A549 (cell line): ENCODE data around the gene SHH. TPM values are rescaled to one million over a fixed set of nuclear protein-coding genes. Genes with fewer than 3 reads are reported as not detected.

Source experiments
- ATAC-seq, 2 experiments: fragments of 200-7000 bp in 1 of 2; fragments of >200 bp in 1 of 2; cut with Nextera tagmentation in 1 of 2; cut with Tn5 transposase in 1 of 2; 3 replicates each; pipeline versions ENCODE4 v1.8.0 to v1.9.1; 2018 to 2020; ENCODE audit warnings: mild to moderate bottlenecking in 1 of 2, moderate library complexity in 1 of 2
- CTCF ChIA-PET: fragments of 300-600 bp; sonication (Branson Sonifier 250); formaldehyde crosslinking; extraction: SDS; loops from one replicate; lab custom pipeline; 2021; ENCODE audit warnings: antibody characterized with exemption, inconsistent platforms; lab: Yijun Ruan, JAX
- POLR2A ChIA-PET: fragments of 350-600 bp; formaldehyde crosslinking; extraction: SDS; loops from one replicate; lab custom pipeline; 2021; ENCODE audit warnings: antibody characterized with exemption, inconsistent platforms; lab: Yijun Ruan, JAX
- DNase-seq, 2 experiments: peaks; one replicate each; pipeline versions ENCODE4 v3.0.0 to v3.0.0-alpha.2; 2011 to 2016; ENCODE audit warnings: low read depth in 1 of 2, low spot score in 1 of 2
- FAIRE-seq: peaks from 2 replicates; lab custom pipeline; 2011; peaks lifted over from hg19 to GRCh38; lab: Jason Lieb, UNC
- H3K27ac ChIP-seq, 2 experiments: fragments of >200 bp; sonication (Bioruptor Twin); formaldehyde crosslinking; 3 replicates each; pipeline ENCODE4 v1.5.1; 2016 to 2017
- H3K4me1 ChIP-seq: fragments of >200 bp; sonication (Bioruptor Twin); formaldehyde crosslinking; 3 replicates; pipeline ENCODE4 v1.6.1; 2016
- H3K4me2 ChIP-seq: fragments of >200 bp; sonication (Bioruptor Twin); formaldehyde crosslinking; 3 replicates; pipeline ENCODE4 v1.6.1; 2016
- H3K4me3 ChIP-seq: fragments of >200 bp; sonication (Bioruptor Twin); formaldehyde crosslinking; 3 replicates; pipeline ENCODE4 v1.5.1; 2016
- H3K9me3 ChIP-seq: fragments of >200 bp; sonication (Bioruptor Twin); formaldehyde crosslinking; 3 replicates; pipeline ENCODE4 v1.6.1; 2016
- BCL3 ChIP-seq: fragments of >200 bp; sonication (Bioruptor Twin); formaldehyde crosslinking; IDR thresholded peaks from 3 replicates; pipeline ENCODE4 v1.6.1; 2016
- EHF ChIP-seq: fragments of 250-450 bp; sonication (Bioruptor Pico); IDR thresholded peaks from 2 replicates; pipeline ENCODE4 v1.5.0; 2020; ENCODE audit warnings: mild to moderate bottlenecking
- EP300 ChIP-seq, 2 experiments: fragments of >200 bp; sonication (Bioruptor Twin); formaldehyde crosslinking; IDR thresholded peaks; 2 replicates in 1 of 2; 3 replicates in 1 of 2; pipeline ENCODE4 v1.6.1; 2016 to 2017
- HDAC2 ChIP-seq: fragments of 200-600 bp; sonication (generic); IDR thresholded peaks from 2 replicates; pipeline ENCODE4 v1.6.1; 2016
- HEYL ChIP-seq: fragments of 250-450 bp; sonication (Bioruptor Pico); IDR thresholded peaks from 2 replicates; pipeline ENCODE4 v1.8.0; 2021; ENCODE audit warnings: mild to moderate bottlenecking, moderate library complexity
- JUN ChIP-seq, 2 experiments: fragments of >200 bp; sonication (Bioruptor Twin); formaldehyde crosslinking; IDR thresholded peaks; 2 replicates in 1 of 2; 3 replicates in 1 of 2; pipeline ENCODE4 v1.6.1; 2016 to 2017
- KDM1A ChIP-seq: fragments of 200-600 bp; sonication (generic); IDR thresholded peaks from 2 replicates; pipeline ENCODE4 v1.6.1; 2016; ENCODE audit warnings: low read depth, mild to moderate bottlenecking
- KDM5A ChIP-seq: fragments of 200-600 bp; sonication (generic); IDR thresholded peaks from 2 replicates; pipeline ENCODE4 v1.6.1; 2016; ENCODE audit warnings: antibody characterized with exemption, mild to moderate bottlenecking
- MAFK ChIP-seq: fragments of 450-650 bp; IDR thresholded peaks from 2 replicates; pipeline ENCODE4 v1.6.1; 2014; ENCODE audit not compliant: partially characterized antibody
- MAZ ChIP-seq: fragments of 150-350 bp; IDR thresholded peaks from 2 replicates; pipeline ENCODE4 v1.6.1; 2014; ENCODE audit warnings: antibody characterized with exemption, low read depth, low read length, borderline replicate concordance
- MYC ChIP-seq: IDR thresholded peaks from 2 replicates; pipeline ENCODE4 v1.6.1; 2012; ENCODE audit warnings: mild to moderate bottlenecking, inconsistent platforms, low read length, improper control_type of control experiment, borderline replicate concordance
- NR3C1 ChIP-seq: fragments of >200 bp; sonication (Bioruptor Twin); formaldehyde crosslinking; IDR thresholded peaks from 3 replicates; pipeline ENCODE4 v1.6.1; 2017
- PBX3 ChIP-seq: IDR thresholded peaks from 2 replicates; pipeline ENCODE4 v1.6.1; 2012
- PHF8 ChIP-seq: fragments of 200-600 bp; sonication (generic); IDR thresholded peaks from 2 replicates; pipeline ENCODE4 v1.6.1; 2016; ENCODE audit warnings: low read depth, mild to moderate bottlenecking, antibody characterized with exemption, moderate library complexity, borderline replicate concordance
- POLR2A ChIP-seq: IDR thresholded peaks from 2 replicates; pipeline ENCODE4 v1.6.1; 2012; ENCODE audit warnings: mild to moderate bottlenecking, low read length
- RARB ChIP-seq: fragments of 250-450 bp; sonication (Bioruptor Pico); IDR thresholded peaks from 2 replicates; pipeline ENCODE4 v1.8.0; 2021; ENCODE audit warnings: mild to moderate bottlenecking, moderate library complexity
- RCOR1 ChIP-seq: fragments of 150-350 bp; IDR thresholded peaks from 2 replicates; pipeline ENCODE4 v1.6.1; 2014; ENCODE audit warnings: antibody characterized with exemption, low read length, low read depth
- RNF2 ChIP-seq: fragments of 200-600 bp; sonication (generic); IDR thresholded peaks from 2 replicates; pipeline ENCODE4 v1.6.1; 2016; ENCODE audit warnings: low read depth, mild to moderate bottlenecking, antibody characterized with exemption, moderate library complexity, borderline replicate concordance
- SREBF2 ChIP-seq: fragments of 450-650 bp; IDR thresholded peaks from 2 replicates; pipeline ENCODE4 v1.6.1; 2014; ENCODE audit warnings: mild to moderate bottlenecking, moderate library complexity
- TFCP2L1 ChIP-seq: fragments of 250-450 bp; sonication (Bioruptor Pico); IDR thresholded peaks from 2 replicates; pipeline ENCODE4 v1.5.0; 2021; ENCODE audit warnings: mild to moderate bottlenecking
- TP53 ChIP-seq: fragments of 250-450 bp; sonication (Bioruptor Pico); IDR thresholded peaks from 2 replicates; pipeline ENCODE4 v1.5.0; 2021; ENCODE audit warnings: mild to moderate bottlenecking, moderate library complexity
- WGBS: methylation state at CpG from one replicate; pipeline ENCODE4 v1.1.6; 2017; ENCODE audit errors: missing lambda C conversion rate; 5-methylcytosine and 5-hydroxymethylcytosine counted together
- polyA plus RNA-seq, 4 experiments: library from polyadenylated mRNA; depleted of rRNA in 3 of 4; stranded (reverse); fragments of >200 nt; fragmentation: RNase III in 1 of 4; extraction: RNeasy Plus Mini Kit Qiagen cat#74134 plus additional on column Dnase treatment in 1 of 4; gene quantifications; 2 replicates in 3 of 4; 3 replicates in 1 of 4; pipeline ENCODE4 v1.2.3, GENCODE V29; 2011 to 2017
- TF ChIP-seq, protein P1 (sequence below): IDR thresholded peaks from 2 replicates; pipeline ENCODE4 v1.6.1; 2012; ENCODE audit warnings: low read depth, borderline replicate concordance
- TF ChIP-seq, protein P2 (sequence below): fragments of >200 bp; sonication (Bioruptor Twin); formaldehyde crosslinking; IDR thresholded peaks from 3 replicates; pipeline ENCODE4 v1.5.1; 2016
- TF ChIP-seq, protein P3 (sequence below): fragments of 250-450 bp; sonication (Bioruptor Pico); IDR thresholded peaks from 2 replicates; pipeline ENCODE4 v1.5.0; 2020; ENCODE audit warnings: low read depth, mild to moderate bottlenecking, moderate library complexity
- TF ChIP-seq, protein P4 (sequence below): fragments of >200 bp; sonication (Bioruptor Twin); formaldehyde crosslinking; IDR thresholded peaks from 2 replicates; pipeline ENCODE4 v1.6.1; 2016

Gene SHH
- polyA plus RNA-seq, 2 of the 4 experiments (the other 2 are of a cell fraction): 0.84 to 1.2 TPM

DNA sequence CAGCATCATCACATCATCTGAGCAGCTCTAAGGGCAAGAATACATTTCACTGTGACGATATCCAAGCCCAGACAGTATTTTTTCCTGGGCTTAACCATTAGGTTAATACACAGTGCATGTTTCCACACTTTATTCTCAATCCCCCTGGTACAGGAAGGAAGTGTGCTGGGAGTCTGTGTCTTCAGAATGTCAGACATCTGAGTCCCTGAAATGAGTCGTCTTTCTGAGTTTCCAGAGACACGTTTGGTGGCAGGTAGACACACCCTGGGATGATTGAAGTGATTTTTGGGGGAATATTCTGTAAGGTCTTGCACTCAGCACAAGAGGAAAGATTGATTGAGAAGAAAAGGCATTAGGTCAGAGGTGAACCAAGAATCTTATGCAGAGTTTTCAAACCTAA, 13.1 kb upstream of the SHH start:
- no peak for ATAC-seq
- Histone ChIP-seq H3K4me1 (peaks cover 13% of the 10 kb centered on the region; the same call in 2 of the 3 replicates), H3K27ac (peak overlapping the region in 1 of 2 experiments; percentile 35; a peak in 1 of 6 replicates), H3K4me2 (no peak overlapping the region), H3K9me3 (no peaks in the 10 kb centered on the region), H3K4me3 (no peak overlapping the region)
- no peak for DNase-seq
- ChIA-PET POLR2A (no interaction called here), CTCF (interaction anchor here (0.7 to 1.4 kb wide), 2 partner anchors 9 to 38 kb away, joined by 4 read pairs; no protein-coding TSS in a partner anchor)
- WGBS: 56% methylated on average over 3 of the region's 3 CpGs
- FAIRE-seq: no peak
- TF ChIP-seq KDM5A (no peak), JUN (IDR thresholded peaks at IDR 0.05) (no peak), NR3C1 (no peak), MAFK (no peak), KDM1A (no peak)

DNA sequence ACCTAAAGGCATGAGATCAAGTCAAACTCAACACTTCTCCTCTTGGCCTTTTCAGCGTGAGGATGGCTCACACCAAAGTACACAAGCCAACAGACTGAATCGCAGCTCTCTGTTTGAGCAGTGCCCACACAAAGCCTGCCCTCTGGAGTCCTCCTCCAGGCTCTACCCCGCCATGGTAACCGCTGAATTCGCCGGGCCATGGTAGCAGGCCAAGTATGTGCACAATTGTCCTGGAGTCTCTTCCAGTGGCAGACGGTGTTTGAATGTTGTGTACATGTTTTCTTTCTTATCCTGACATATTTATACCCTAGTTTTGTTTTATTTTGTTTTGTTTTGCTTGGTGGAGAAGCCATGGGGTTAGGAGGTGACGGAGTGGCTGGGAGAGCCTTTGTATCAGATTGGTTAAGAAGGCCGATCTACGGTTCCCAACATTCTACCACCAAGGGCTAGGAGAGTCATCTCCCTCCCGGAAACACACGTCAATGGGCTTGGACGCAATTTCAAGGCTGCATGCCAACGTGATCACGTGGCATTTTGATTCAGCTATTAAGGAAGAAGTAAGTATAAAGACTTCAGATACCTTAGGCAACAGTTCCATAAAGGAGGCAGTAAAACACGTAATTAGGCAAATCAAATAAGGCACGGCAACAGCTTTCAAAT, 12.1 kb upstream of the SHH start:
- ATAC-seq: no peak
- Histone ChIP-seq H3K4me1 (peaks cover 7% of the 10 kb centered on the region; the same call in 1 of the 3 replicates), H3K9me3 (no peaks in the 10 kb centered on the region), H3K4me3 (no peak overlapping the region), H3K4me2 (no peak overlapping the region), H3K27ac (peak overlapping the region in 1 of 2 experiments; percentile 26; a peak in 1 of 6 replicates)
- ChIA-PET POLR2A (no interaction called here), CTCF (interaction anchor here (1.4 kb wide), 1 partner anchor 8 kb away, joined by 4 read pairs; no protein-coding TSS in a partner anchor)
- TF ChIP-seq RARB (no peak), HEYL (no peak), TFCP2L1 (CRISPR knock-in tag) (no peak), EP300 (IDR thresholded peaks at IDR 0.05) (no peak), PBX3 (no peak)
- TF ChIP-seq, protein P1, sequence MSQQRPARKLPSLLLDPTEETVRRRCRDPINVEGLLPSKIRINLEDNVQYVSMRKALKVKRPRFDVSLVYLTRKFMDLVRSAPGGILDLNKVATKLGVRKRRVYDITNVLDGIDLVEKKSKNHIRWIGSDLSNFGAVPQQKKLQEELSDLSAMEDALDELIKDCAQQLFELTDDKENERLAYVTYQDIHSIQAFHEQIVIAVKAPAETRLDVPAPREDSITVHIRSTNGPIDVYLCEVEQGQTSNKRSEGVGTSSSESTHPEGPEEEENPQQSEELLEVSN: no peak
- TF ChIP-seq, protein P2, sequence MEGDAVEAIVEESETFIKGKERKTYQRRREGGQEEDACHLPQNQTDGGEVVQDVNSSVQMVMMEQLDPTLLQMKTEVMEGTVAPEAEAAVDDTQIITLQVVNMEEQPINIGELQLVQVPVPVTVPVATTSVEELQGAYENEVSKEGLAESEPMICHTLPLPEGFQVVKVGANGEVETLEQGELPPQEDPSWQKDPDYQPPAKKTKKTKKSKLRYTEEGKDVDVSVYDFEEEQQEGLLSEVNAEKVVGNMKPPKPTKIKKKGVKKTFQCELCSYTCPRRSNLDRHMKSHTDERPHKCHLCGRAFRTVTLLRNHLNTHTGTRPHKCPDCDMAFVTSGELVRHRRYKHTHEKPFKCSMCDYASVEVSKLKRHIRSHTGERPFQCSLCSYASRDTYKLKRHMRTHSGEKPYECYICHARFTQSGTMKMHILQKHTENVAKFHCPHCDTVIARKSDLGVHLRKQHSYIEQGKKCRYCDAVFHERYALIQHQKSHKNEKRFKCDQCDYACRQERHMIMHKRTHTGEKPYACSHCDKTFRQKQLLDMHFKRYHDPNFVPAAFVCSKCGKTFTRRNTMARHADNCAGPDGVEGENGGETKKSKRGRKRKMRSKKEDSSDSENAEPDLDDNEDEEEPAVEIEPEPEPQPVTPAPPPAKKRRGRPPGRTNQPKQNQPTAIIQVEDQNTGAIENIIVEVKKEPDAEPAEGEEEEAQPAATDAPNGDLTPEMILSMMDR: no peak
- no peak for DNase-seq
- WGBS: 79% methylated on average over 17 of the region's 17 CpGs
- no peak for FAIRE-seq

GRCh38 chr7:155821851-155822250, 9.6 kb upstream of the SHH start:
- ChIA-PET CTCF (interaction anchor here (1.0 to 1.5 kb wide), 6 partner anchors 16 to 655 kb away, joined by 3 to 5 read pairs (median 3); no protein-coding TSS in a partner anchor), POLR2A (no interaction called here)
- FAIRE-seq (no peak), DNase-seq (no peak)
- Histone ChIP-seq H3K9me3 (no peaks in the 10 kb centered on the region; the same call in 2 of the 3 replicates), H3K4me3 (no peak overlapping the region), H3K4me2 (no peak overlapping the region), H3K27ac (peak overlapping the region in 1 of 2 experiments; percentile 48; a peak in 3 of 6 replicates)
- TF ChIP-seq, protein P3, sequence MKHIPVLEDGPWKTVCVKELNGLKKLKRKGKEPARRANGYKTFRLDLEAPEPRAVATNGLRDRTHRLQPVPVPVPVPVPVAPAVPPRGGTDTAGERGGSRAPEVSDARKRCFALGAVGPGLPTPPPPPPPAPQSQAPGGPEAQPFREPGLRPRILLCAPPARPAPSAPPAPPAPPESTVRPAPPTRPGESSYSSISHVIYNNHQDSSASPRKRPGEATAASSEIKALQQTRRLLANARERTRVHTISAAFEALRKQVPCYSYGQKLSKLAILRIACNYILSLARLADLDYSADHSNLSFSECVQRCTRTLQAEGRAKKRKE (CRISPR knock-in tag): no peak
- TF ChIP-seq BCL3 (no peak), TFCP2L1 (CRISPR knock-in tag) (no peak), PHF8 (no peak), JUN (IDR thresholded peaks at IDR 0.05) (no peak), POLR2A (no peak), EP300 (IDR thresholded peaks at IDR 0.05) (no peak), EHF (CRISPR knock-in tag) (no peak), SREBF2 (no peak), KDM5A (no peak), MYC (no peak), HDAC2 (no peak), RNF2 (no peak), RCOR1 (no peak), MAZ (no peak), TP53 (CRISPR knock-in tag) (no peak)
- TF ChIP-seq, protein P4, sequence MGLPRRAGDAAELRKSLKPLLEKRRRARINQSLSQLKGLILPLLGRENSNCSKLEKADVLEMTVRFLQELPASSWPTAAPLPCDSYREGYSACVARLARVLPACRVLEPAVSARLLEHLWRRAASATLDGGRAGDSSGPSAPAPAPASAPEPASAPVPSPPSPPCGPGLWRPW: no peak
- TF ChIP-seq, protein P1: no peak
- TF ChIP-seq, all 56 proteins: peak for 0
- no peak for ATAC-seq
- peaks cover 4% of the 10 kb centered on the region; the same call in 1 of the 3 replicates for H3K4me1 ChIP-seq
- 79% methylated on average over 11 of the region's 11 CpGs for WGBS
